DMS153 treated with DMSO at 0.1 percent for 48 hours (cell line): Measurements from ENCODE around the gene TUBA1C.

Experiments used
- DNase-seq: peaks from one replicate; lab custom pipeline; 2025; ENCODE audit not compliant: unreplicated experiment; lab: John Stamatoyannopoulos, UW

TUBA1C gene

DNA sequence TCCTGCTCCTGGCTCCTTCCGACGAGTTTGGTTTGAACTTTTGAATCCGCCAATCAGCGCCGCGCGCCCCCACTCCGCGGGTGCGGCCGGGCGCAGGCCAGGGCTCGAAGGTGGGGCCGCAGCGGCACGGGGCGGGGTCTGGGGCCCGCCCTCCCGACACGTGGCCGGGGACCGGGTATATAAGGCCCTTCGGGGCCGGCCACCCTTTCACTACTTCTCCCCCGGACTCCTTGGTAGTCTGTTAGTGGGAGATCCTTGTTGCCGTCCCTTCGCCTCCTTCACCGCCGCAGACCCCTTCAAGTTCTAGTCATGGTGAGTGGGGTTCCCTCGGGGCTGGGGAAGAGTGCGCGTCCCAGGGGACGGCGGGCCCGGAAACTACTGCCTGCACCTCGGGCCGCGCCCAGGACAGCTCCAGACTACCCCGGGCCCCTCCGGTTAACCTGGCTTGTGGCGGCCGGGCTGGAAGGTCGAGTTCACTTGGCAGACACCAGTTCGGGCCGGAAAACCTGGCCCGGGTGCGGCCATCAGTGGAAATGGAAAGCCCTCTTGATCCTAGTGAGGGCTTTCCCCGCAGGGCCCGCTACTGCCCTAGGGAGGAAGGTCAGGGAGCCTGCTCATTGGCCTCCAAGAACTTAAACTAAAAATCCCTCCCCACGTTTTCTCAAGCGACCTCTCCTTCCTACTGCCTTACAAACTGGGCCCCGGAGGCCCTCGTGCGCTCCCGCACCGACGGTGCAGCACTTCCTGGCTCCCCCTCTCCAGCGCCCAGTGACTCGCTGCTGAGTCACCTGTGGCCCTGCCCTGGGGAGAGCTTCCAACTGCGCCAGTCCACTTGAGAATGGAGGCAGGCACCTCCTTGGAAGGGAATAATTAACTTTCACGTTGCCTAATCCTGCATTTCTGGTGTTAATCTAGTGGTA lies at the start of gene TUBA1C:
Gene TUBA1C, plus strand, starts transcription at position 210 of the 920 bp plus-strand sequence. Its CDS starts 100 bp downstream, at position 310.
- DNase-seq: peak; percentile 86

DNA sequence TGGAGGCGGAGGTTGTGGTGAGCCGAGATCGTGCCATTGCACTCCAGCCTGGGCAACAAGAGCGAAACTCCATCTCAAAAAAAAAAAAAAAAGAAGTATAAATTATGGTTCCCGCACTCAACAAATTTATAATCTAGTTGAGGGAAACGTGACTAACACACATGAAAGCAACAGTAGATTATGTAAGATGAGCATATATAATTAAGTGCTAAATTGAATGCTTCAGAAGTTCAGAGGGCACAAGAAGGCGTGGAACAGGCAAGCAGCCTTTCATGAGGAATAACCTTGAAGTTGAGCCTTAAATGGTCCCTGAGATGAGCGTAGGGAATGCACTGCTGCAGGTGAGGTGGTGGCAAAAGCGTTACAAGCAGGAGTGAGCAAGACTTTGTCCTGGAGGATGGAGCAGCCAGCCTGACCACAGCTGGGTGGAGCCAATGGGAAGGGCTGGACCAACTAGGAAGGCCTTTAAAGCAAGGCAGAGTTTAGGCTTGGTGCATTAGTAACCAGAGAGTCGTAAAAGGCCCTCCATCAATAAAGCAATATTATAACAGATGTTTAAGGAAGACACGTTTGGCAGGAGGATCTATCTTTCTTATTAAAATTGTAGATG lies 45.4 kb upstream of the TUBA1C start:
- no peak for DNase-seq

DNA sequence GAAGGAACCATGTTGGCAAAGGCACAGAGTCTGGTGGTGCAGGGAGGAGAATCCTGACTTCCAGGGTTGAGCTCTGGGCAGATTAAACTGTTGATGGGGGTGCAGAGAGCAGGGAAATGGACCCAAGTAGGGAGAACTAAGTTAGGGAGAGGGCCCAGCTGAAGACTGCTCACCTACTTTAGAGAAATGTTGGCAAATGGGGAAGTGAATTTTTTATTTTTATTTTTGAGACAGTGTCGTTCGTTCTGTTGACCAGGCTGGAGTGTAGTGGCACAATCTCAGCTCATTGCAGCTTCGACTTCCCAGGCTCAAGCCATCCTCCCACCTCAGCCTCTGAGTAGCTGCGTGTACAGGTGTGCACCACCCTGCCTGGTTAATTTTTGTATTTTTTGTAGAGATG lies 43.9 kb upstream of the TUBA1C start:
- DNase-seq: no peak

DNA sequence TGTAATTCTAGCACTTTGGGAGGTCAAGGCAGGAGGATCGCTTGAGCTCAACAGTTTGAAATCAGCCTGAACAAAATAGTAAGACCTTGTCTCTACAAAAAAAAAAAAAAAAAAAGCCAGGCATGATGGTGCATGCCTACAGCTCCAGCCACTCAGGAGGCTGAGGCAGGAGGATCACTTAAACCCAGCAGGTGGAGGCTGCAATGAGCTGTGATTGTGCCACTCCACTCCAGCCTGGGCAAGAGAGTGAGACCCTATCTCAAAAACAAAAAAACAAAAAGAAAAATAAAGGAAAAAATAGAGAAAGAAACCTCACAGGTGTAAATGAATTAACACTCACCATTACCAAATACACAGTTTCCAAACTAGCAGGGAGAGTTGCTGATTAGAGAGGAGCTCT lies 41.8 kb upstream of the TUBA1C start:
- no peak for DNase-seq

DNA sequence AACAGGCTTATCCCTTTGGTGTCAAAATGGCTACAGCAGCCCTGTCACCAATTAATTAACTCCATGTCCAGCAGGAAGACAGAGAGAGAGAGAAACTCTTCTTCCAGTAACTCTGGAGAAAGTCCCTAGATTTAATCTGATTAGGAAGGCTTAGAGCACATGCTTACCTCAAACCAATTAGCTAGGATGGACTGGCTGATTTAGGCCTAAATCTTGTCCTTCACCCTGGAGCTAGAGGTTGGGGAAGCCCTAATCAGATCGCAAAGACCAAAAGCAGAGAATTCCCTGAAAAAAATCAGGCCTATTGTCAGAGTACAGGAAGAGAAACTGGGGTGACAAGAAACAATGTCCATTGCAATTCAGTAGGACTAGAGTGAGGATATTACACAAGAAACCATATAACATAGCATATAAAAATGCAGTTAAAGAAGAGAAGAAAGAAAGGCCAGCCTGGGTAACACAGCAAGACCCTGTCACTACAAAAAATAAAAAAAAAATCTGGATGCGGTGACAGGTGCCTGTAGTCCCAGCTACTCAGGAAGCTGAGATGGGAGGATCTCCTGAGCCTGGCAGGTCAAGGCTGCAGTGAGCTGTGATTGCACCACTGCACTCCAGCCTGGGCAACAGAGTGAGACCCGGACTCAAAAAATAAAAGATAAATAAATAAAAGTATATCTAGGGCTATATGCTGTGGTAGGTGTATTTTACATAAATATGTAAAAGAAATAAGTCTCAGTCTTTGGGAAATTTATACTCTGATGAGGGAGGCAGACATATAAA lies 41.1 kb upstream of the TUBA1C start:
- no peak for DNase-seq

DNA sequence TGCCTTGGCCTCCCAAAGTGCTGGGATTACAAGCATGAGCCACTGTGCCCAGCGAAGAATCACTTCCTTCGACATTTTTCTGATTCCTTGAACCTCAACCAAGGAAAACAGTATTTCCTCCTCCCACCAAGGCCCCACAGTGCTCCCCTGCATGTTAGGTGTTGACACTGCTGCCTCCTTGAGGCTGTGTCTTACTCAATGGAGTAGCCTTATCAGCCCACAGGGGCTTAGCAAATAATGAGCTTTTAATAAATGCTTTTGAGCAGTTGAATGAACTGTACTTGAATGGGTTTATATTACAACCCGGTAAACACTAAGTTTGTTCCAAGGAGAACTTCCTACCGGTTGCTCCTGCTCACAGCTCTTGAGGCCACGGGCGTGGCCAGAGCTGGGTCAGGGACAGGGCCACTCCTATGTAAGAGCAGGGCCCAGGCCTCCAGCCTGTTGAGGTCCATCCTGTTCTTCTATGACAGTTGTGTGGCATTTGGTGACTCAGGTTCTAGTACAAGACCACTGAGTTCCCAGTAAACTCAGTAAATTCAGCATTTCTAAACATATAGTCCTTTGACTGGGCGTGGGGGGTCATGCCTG lies 39.2 kb upstream of the TUBA1C start:
- DNase-seq: no peak

DNA sequence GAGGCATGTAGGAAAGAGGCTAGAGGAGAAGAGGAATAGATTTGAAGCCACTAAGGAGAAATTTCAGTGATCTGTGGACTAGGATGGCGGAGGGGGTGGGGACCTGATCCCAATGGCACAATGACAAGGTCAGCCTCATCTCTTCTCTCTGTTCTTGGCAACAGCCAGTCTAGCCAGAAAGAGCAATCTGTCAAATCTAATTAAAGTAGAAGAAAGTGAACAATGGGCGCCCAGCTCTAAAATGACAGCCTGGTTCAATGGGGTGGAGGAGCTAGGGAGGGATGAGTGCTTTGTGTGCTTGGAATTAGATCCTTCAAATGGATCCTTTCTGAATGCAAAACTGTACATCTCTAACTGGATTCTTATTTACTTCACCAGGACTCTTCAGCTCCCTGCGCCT lies 37.2 kb upstream of the TUBA1C start:
- no peak for DNase-seq

DNA sequence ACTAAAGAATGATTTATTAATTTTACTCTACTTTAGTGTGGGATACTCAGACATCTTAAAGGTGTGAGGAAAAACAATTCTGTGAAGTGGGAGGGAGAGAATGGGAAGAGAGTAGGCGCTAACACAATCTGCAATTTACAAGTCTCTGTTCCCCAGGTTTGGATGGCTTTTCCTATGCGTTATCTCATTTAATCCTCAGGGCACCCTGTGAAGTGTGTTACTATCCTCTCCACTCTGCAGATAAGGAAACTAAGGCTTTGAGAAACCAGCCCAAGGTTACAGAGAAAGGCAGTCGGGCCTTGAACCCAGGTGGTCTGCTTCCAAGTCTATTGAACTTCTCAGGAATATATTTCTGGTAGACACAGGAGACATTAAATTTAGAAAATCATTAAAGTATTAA lies 36.2 kb upstream of the TUBA1C start:
- DNase-seq: no peak

DNA sequence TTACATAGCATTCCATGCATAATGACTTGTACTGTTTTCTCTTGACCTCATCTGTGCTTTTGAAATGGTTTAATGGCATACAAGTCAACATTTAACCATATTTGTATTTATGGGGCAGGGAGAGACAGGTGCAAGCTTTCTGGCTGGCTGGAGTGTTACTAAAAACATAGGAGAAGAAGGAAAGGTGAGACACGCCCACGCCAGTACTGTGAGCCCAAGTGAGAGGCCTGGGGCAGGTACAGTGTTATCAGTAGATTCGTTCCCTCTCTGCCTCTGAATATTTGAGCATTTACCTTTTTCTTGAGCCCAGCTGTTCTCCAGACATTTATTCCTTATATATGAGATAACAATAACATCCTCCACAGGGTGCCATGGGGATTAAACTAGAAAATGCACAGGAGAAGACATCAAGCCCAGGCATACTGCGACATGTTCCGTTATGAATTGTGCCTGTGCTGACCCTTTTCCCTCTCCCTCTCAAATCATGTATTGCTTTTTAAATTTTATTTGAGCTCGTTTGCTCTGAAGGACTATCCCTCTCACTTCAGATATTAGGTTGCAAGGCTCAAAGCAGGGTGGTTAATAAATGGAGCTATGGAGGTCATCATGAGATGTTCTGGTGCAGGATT lies 34.6 kb upstream of the TUBA1C start:
- DNase-seq: peak; percentile 69

DNA sequence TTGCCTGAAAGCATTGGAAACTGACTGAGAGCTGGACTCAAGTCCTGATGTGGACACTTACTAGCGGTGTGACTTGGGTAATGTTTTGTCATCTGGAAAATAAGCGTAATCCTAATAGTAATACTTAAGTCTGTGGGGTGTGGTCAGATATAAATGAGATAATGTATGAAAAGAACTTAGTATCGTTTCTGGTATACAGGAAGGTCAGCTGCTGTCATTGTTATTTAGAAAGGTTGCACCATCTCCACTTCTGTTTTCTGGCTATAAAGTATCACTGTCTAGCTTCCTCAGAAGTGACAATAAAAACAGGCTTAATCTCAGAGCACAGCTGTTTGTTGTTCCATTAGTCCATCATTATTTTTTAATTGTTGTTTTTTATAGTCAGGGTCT lies 34.1 kb upstream of the TUBA1C start:
- DNase-seq: peak; percentile 34

DNA sequence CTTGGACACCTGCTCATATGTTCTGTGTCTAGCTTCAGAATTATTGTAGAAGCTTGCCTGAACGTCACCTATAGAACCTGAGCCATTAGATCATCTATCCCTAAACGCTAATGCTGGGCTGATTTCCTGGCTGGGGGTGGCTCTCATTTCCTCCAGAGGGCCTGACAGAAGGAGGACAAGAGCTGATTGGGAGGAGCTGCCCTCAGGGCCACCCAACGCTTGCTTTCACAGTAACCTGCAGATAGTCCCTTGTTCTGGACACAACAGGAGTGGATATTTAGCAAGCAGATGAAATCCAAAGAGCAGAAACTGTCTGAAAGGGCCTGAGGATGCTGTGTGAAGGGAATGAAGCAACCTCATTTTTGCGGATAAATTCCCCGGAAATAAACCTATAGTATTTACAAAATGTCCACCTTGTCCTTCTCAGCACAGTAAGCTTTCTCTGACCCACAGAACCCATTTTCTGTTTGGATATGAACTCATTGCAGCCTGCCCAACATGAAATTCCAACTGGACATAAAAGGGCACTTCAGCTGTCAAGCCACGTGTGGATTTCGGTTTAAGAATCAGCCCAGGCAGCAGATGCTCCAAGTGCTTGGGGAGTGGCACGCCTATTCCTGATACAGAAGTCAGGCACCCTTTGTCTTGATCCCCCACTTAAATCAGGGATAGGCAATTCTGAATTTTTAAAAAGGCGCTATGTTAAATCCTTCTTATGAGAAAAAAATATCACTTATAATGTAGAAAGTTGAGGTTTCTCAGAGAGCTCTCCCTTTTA lies 32.8 kb upstream of the TUBA1C start:
- DNase-seq: peak; percentile 48

DNA sequence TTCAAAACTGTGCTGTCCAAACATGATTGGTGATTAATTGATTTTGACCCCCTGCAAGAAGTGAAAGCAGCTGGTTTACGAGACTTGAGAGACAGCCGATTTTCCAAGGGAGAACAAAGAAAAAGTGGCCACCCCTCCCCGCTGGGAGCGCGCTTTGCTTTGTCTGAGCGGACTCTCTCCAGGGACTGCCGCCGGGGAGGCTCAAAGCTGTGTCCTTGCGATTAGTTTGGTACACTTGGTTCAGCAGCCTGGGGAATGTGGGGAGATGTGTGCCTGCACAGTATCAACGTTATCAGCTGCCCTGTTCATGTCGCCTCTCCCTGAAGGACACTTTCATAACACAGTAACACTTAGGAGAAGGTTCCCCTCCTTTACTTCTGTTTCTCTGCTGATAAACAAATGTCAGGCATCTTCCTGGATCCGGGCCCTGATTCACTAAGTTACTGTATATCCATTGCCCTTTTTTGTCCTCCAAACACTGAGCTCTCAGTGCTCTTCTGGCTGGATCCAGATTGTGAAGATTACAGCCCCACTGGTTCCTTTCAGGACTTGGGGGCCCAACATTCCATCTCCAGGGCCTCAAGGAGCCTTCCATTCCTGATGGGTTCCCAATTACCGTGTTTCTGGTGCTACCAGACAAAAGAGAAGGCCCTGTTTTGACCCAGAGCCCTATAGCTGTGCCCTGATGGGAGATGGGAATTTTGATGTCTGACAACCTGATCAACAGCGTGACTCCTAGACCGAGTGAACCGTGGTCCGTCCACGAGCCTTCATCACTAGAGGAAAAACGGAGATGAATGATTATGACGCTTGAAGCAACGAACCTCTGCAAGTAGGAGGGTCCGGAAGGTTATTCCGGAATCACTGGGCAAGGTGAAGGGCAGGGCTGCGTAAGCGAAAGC lies 31.7 kb upstream of the TUBA1C start:
- DNase-seq: peak; percentile 70

DNA sequence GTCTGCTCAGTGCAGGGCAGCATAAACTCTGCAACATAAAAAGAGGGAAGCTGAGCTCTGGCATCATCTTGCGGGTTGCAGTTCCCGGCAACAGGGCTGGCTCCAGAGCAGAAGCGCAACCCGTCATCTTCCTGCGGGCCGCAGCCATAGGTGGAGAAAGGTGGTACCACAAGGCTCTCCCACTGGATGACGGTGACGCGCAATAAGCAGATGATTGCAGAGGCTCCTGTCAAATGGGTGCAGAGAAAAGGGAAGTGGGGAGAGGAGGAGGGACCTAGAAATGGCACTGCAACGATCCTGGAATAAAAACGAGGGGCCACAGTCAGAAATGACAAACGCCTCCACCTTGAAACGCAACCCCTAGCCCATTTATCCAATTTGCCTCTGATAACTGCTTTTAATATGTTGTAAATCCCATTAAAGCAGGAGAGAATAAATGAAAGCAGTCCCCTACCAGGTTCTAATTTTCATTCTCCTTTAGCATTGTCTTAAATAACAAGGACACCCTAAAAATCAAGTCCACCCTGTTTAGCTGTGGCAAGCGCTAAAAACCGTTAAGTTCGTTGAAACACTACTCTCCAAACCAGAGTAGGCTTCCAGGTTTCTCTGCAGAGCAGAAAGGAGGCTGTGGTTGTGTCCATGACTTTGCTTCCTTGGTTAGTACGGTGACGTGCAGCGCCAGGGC lies 30.9 kb upstream of the TUBA1C start:
- DNase-seq: peak; percentile 82

DNA sequence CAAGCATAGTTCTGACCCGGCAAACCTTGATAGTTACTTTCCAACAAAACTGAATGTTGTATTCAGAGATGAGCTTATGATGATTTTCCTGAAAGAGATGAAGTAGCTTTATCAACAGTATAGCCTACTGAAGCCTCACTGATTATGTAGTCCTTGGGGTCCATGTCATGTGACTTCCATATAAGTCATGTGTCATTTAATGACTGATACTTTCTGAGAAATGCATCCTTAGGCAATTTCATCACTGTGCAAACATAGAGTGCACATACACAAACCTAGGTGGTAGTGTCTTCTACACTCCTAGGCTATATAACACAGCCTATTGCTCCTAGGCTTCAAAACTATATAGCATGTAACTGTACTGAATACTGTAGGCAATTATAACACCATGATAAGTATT lies 28.5 kb upstream of the TUBA1C start:
- no peak for DNase-seq

DNA sequence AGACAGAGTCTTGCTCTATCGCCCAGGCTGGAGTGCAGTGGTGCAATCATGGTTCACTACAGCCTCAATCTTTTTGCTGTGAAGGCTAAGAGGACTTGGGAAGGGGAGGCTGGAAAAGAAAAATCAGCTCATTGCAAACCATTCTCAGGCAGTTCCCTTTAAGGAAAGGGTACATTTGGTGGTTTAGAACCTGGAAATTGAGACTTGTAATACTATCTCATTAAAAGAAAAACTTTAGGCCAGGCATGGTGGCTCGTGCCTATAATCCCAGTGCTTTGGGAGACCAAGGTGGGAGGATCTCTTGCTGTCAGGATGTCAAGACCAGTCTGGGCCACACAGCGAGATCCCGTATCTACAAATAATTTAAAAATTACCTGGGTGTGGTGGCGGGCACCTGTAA lies 21.3 kb upstream of the TUBA1C start:
- DNase-seq: no peak

DNA sequence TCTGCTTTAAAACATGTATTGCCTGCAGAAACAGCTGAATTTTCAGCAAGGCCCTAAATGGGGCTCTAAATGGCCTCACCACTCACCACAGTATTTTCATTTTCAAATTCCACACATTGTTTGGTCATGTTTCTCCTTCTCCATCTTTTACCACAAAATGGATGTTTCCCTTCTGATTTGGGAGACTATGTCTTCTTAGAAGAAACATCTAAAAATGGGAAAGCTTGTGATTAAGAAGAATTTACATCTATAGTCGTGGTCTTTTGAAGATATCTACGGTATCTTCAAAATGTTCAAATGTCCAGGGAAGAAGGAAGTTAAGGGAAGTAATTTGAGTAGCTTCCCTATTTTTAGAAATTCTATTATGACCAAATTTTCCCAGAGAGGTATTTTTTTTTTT lies 20.7 kb upstream of the TUBA1C start:
- DNase-seq: no peak

DNA sequence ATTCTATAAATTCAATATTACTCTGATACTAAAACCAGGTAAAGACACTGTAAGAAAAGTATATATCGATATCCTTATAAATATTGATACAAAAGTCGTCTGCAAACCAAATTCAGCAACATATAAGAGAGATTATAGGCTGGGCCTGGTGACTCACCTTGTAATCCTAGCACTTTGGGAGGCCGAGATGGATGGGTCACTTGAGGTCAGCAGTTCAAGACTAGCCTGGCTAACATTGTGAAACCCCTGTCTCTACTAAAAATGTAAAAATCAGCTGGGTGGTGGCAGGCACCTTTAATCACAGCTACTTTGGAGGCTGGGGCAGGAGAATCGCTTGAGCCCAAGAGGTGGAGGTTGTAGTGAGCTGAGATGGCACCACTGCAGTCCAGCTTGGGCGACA lies 13.5 kb upstream of the TUBA1C start:
- no peak for DNase-seq

DNA sequence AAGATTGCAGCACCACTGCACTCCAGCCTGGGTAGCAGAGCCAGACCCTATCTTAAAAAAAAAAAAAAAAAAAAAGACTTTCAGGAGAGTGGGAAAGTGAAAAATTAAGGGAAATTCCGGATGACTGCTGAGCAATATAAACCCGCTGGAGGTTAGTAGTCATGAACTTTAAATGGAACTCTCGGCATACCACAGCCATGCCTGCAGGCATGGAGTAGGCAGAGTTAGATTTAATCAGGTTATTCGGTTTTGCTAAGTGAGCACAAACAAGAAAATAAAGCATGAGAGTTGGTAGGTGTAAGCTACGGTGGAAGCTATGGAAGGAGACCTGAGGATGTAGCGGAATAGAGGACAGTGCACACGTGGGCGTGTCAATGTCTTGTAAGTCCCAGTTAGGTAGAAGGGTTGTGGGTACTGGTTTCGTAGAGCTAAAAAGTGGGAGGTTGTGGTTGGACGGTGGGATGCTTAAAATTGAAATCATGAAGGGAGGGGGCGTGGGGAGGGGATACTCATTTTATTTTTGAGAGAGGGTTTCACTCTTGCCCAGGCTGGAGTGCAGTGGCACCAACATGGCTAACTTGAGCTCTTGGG lies 11.8 kb upstream of the TUBA1C start:
- DNase-seq: no peak
